GM23338 (cell line): ENCODE results near the gene ING1.

Source experiments
- CTCF ChIP-seq, 2 experiments: fragments of 200-600 bp in 1 of 2; sonication (generic) in 1 of 2; conservative IDR thresholded peaks; 2 replicates each; pipeline versions ENCODE4 v1.5.1 to v1.6.1; 2016 to 2017; ENCODE audit warnings: antibody characterized with exemption in 2 of 2, low read depth in 2 of 2, mild to moderate bottlenecking in 2 of 2, moderate library complexity in 1 of 2
- POLR2AphosphoS5 ChIP-seq: IDR thresholded peaks from 2 replicates; pipeline ENCODE4 v1.6.1; 2016; ENCODE audit warnings: antibody characterized with exemption, low read depth

- TF ChIP-seq CTCF (conservative IDR thresholded peaks at IDR 0.05; ENCODE audit: low read depth in 2 of 2) (no peak), POLR2AphosphoS5 (no peak)
Observed at GRCh38 chr13:110756219-110756631, 42.7 kb downstream of the ING1 start.
